Liver (tissue), 9 donors: ENCODE results near the gene HTR3A. TPM values are rescaled to one million over a fixed set of nuclear protein-coding genes. Genes with fewer than 3 reads are reported as not detected.
A peak's percentile ranks its signal among the peaks of the same experiment; 100 is the strongest.

Experiments
- DNase-seq: peaks from one replicate; pipeline ENCODE4 v3.0.0-alpha.2; 2017; ENCODE audit warnings: low spot score
- H3K27ac ChIP-seq, 2 donors: one replicate each; pipeline ENCODE4 v1.7.0; 2013; ENCODE audit warnings: inconsistent platforms in 2 of 2, low read length in 2 of 2, control low read depth in 1 of 2, low read depth in 1 of 2, mild to moderate bottlenecking in 1 of 2
- H3K27me3 ChIP-seq, 4 donors: one replicate each; pipeline versions ENCODE4 v1.6.1 to v1.7.0; 2013; ENCODE audit warnings: low read length in 3 of 4, inconsistent platforms in 1 of 4, mild to moderate bottlenecking in 1 of 4, moderate library complexity in 1 of 4; ENCODE audit not compliant: control insufficient read depth in 4 of 4, insufficient read depth in 4 of 4
- H3K36me3 ChIP-seq, 4 donors: one replicate each; pipeline versions ENCODE4 v1.6.1 to v1.7.0; 2013; ENCODE audit warnings: low read length in 3 of 4, mild to moderate bottlenecking in 3 of 4, low read depth in 1 of 4, moderate library complexity in 1 of 4; ENCODE audit not compliant: control insufficient read depth in 4 of 4, insufficient read depth in 3 of 4
- H3K4me1 ChIP-seq, 4 donors: one replicate each; pipeline versions ENCODE4 v1.6.1 to v1.7.0; 2013; ENCODE audit warnings: low read length in 3 of 4, mild to moderate bottlenecking in 3 of 4, moderate library complexity in 1 of 4; ENCODE audit not compliant: control insufficient read depth in 4 of 4, insufficient read depth in 4 of 4
- H3K4me3 ChIP-seq, 3 donors: one replicate each; pipeline versions ENCODE4 v1.6.1 to v1.7.0; 2013; ENCODE audit warnings: low read length in 3 of 3, control low read depth in 1 of 3, low read depth in 1 of 3, mild to moderate bottlenecking in 1 of 3
- H3K9ac ChIP-seq, 2 donors: one replicate each; pipeline ENCODE4 v1.7.0; 2013; ENCODE audit warnings: low read length in 2 of 2, mild to moderate bottlenecking in 2 of 2, moderate library complexity in 2 of 2, control low read depth in 1 of 2, low read depth in 1 of 2
- H3K9me3 ChIP-seq, 4 donors: one replicate each; pipeline versions ENCODE4 v1.6.1 to v1.7.0; 2013; ENCODE audit warnings: low read length in 3 of 4; ENCODE audit not compliant: control insufficient read depth in 4 of 4
- EGR1 ChIP-seq, 2 donors: IDR thresholded peaks; 2 replicates each; pipeline ENCODE4 v1.6.1; 2016 to 2018; ENCODE audit warnings: antibody characterized with exemption in 2 of 2, low read depth in 2 of 2
- FOXA1 ChIP-seq: IDR thresholded peaks from 2 replicates; pipeline ENCODE4 v1.6.1; 2016; ENCODE audit warnings: antibody characterized with exemption
- FOXA2 ChIP-seq: IDR thresholded peaks from 2 replicates; pipeline ENCODE4 v1.6.1; 2016; ENCODE audit warnings: antibody characterized with exemption
- GABPA ChIP-seq, 2 donors: IDR thresholded peaks in 1 of 2; conservative IDR thresholded peaks in 1 of 2; 2 replicates each; pipeline ENCODE4 v1.6.1; 2016; ENCODE audit warnings: antibody characterized with exemption in 2 of 2, mild to moderate bottlenecking in 1 of 2, moderate library complexity in 1 of 2
- HNF4A ChIP-seq, 2 donors: conservative IDR thresholded peaks; 2 replicates each; pipeline ENCODE4 v1.6.1; 2016; ENCODE audit warnings: antibody characterized with exemption in 2 of 2, mild to moderate bottlenecking in 2 of 2
- HNF4G ChIP-seq: IDR thresholded peaks from 2 replicates; pipeline ENCODE4 v1.6.1; 2016; ENCODE audit warnings: antibody characterized with exemption
- JUND ChIP-seq, 2 donors: IDR thresholded peaks; 2 replicates each; pipeline ENCODE4 v1.6.1; 2016; ENCODE audit warnings: antibody characterized with exemption in 2 of 2
- NR2F2 ChIP-seq: IDR thresholded peaks from 2 replicates; pipeline ENCODE4 v1.6.1; 2016; ENCODE audit warnings: antibody characterized with exemption
- RAD21 ChIP-seq, 2 donors: IDR thresholded peaks; 2 replicates each; pipeline ENCODE4 v1.6.1; 2016; ENCODE audit warnings: antibody characterized with exemption in 2 of 2, mild to moderate bottlenecking in 2 of 2
- RXRA ChIP-seq, 2 donors: IDR thresholded peaks; 2 replicates each; pipeline ENCODE4 v1.6.1; 2017 to 2018; ENCODE audit warnings: antibody characterized with exemption in 2 of 2, mild to moderate bottlenecking in 1 of 2
- SP1 ChIP-seq: IDR thresholded peaks from 2 replicates; pipeline ENCODE4 v1.6.1; 2018; ENCODE audit warnings: antibody characterized with exemption, mild to moderate bottlenecking
- TAF1 ChIP-seq: conservative IDR thresholded peaks from 2 replicates; pipeline ENCODE4 v1.6.1; 2016; ENCODE audit warnings: antibody characterized with exemption, mild to moderate bottlenecking
- YY1 ChIP-seq: IDR thresholded peaks from 2 replicates; pipeline ENCODE4 v1.6.1; 2016; ENCODE audit warnings: antibody characterized with exemption, mild to moderate bottlenecking
- WGBS: extraction: QIAGEN DNeasy Blood & Tissue Kit; methylation state at CpG from one replicate; pipeline ENCODE4 v1.1.7; 2013; 5-methylcytosine and 5-hydroxymethylcytosine counted together
- polyA plus RNA-seq, 2 donors: library from polyadenylated mRNA; stranded (reverse) in 1 of 2; unstranded in 1 of 2; fragments of 200-250 nt in 1 of 2; fragments of >200 nt in 1 of 2; fragmentation: Nextera tagmentation in 1 of 2; extraction: Ambion mirVana in 1 of 2; gene quantifications; one replicate each; pipeline versions ENCODE4 v1.2.1 to v1.2.3, GENCODE V29; 2013 to 2015
- total RNA-seq, 2 donors: library from RNA; depleted of rRNA; stranded (reverse); fragments of >200 nt; gene quantifications; one replicate each; pipeline ENCODE4 v1.2.3, GENCODE V29; 2014
- TF ChIP-seq, protein P1 (sequence below): IDR thresholded peaks from 2 replicates; pipeline ENCODE4 v1.6.1; 2016; ENCODE audit warnings: antibody characterized with exemption, mild to moderate bottlenecking
- TF ChIP-seq, protein P2 (sequence below): fragments of 150-350 bp; IDR thresholded peaks from 2 replicates; pipeline ENCODE4 v1.5.1; 2017; ENCODE audit warnings: improper control_type of control experiment, low read depth, low read length; ENCODE audit not compliant: missing input control
- TF ChIP-seq, protein P3 (sequence below): IDR thresholded peaks from 2 replicates; pipeline ENCODE4 v1.6.1; 2016; ENCODE audit warnings: antibody characterized with exemption
- TF ChIP-seq, protein P4 (sequence below): IDR thresholded peaks from 2 replicates; pipeline ENCODE4 v1.6.1; 2016; ENCODE audit warnings: antibody characterized with exemption
- TF ChIP-seq, protein P5 (sequence below): IDR thresholded peaks from 2 replicates; pipeline ENCODE4 v1.6.1; 2016; ENCODE audit warnings: antibody characterized with exemption
- donor health status: healthy.
- donor health status: healthy.
- donor health status: healthy.
- donor health status: healthy.
- donor health status: healthy.

HTR3A gene
- total and polyA plus RNA-seq, 4 donors: not detected

DNA sequence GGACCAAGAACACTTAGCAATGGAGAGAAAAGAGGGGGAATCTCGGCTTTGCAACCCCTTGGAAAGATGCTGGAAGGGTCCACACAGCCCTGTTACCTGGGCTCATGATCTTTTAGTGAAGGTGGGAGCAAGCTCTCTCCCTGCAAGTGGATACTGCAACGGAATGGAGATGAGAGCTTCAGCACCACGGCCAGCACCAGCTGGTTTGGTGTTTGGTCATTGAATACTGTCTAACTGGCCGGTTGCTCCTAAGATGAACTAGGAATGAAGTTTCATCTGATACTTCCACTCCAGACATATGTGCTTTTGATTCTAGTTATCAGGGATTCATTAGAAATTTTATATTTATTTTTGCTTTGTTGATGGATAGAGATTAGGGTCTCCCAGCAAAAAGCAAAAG is 16.3 kb downstream of the HTR3A start:
- Histone ChIP-seq H3K9me3 (no peaks in the 10 kb centered on the region), H3K36me3 (no peaks in the 10 kb centered on the region), H3K9ac (no peak overlapping the region), H3K4me3 (no peak overlapping the region), H3K27me3 (no peaks in the 10 kb centered on the region), H3K4me1 (peaks cover 0 to 6% (median 2%) of the 10 kb centered on the region in 4 donors), H3K27ac (no peak overlapping the region)
- WGBS: 11% methylated on average over 4 of the region's 4 CpGs
- no peak for TF ChIP-seq FOXA1
- TF ChIP-seq, protein P1, sequence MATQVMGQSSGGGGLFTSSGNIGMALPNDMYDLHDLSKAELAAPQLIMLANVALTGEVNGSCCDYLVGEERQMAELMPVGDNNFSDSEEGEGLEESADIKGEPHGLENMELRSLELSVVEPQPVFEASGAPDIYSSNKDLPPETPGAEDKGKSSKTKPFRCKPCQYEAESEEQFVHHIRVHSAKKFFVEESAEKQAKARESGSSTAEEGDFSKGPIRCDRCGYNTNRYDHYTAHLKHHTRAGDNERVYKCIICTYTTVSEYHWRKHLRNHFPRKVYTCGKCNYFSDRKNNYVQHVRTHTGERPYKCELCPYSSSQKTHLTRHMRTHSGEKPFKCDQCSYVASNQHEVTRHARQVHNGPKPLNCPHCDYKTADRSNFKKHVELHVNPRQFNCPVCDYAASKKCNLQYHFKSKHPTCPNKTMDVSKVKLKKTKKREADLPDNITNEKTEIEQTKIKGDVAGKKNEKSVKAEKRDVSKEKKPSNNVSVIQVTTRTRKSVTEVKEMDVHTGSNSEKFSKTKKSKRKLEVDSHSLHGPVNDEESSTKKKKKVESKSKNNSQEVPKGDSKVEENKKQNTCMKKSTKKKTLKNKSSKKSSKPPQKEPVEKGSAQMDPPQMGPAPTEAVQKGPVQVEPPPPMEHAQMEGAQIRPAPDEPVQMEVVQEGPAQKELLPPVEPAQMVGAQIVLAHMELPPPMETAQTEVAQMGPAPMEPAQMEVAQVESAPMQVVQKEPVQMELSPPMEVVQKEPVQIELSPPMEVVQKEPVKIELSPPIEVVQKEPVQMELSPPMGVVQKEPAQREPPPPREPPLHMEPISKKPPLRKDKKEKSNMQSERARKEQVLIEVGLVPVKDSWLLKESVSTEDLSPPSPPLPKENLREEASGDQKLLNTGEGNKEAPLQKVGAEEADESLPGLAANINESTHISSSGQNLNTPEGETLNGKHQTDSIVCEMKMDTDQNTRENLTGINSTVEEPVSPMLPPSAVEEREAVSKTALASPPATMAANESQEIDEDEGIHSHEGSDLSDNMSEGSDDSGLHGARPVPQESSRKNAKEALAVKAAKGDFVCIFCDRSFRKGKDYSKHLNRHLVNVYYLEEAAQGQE: peak; percentile 99
- TF ChIP-seq, protein P2, sequence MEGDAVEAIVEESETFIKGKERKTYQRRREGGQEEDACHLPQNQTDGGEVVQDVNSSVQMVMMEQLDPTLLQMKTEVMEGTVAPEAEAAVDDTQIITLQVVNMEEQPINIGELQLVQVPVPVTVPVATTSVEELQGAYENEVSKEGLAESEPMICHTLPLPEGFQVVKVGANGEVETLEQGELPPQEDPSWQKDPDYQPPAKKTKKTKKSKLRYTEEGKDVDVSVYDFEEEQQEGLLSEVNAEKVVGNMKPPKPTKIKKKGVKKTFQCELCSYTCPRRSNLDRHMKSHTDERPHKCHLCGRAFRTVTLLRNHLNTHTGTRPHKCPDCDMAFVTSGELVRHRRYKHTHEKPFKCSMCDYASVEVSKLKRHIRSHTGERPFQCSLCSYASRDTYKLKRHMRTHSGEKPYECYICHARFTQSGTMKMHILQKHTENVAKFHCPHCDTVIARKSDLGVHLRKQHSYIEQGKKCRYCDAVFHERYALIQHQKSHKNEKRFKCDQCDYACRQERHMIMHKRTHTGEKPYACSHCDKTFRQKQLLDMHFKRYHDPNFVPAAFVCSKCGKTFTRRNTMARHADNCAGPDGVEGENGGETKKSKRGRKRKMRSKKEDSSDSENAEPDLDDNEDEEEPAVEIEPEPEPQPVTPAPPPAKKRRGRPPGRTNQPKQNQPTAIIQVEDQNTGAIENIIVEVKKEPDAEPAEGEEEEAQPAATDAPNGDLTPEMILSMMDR: no peak
- no peak for TF ChIP-seq GABPA (IDR thresholded peaks at IDR 0.05 in 1 of 2, conservative IDR thresholded peaks at IDR 0.05 in 1 of 2)
- no peak for TF ChIP-seq EGR1 (IDR thresholded peaks at IDR 0.05; ENCODE audit: low read depth in 2 of 2)
- DNase-seq: peak; percentile 46

DNA sequence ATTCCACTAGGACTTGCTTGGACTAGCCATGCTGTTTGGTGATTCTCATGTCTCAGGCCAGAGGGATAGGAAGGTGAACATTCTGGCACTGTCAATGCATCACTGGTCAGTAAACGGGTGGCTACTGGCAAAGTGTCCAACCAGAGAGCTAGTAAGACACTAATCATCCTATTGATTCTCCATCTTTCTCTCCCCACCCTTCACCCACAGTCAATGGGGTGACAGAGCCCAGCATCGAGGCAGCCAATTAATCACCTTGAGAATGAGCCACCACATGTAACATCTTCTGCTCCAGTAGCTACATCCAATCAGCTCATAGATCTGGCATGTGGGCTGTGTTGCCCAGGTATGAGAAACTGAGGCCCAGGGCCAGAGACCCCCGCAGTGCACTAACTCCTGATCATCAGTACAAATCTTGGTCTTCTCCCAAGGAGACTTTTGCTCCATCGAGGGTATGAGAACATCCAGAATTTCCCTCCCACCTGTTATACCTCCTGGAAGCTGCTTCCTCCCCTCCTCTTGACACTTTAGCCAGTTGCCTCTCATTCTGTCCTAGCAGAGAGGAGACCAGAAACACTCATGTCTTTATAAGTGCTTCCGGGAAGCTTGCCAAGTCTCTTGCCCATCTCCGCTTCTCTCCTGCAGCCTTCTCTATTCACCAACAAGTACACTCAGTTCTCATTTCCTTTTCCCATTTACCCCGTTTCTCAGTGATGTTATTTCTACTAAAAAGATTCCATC is 17.0 kb downstream of the HTR3A start:
- no peaks in the 10 kb centered on the region for H3K27me3 ChIP-seq

More for the DNA sequence above, 17.0 kb downstream of the HTR3A start:
- DNase-seq: no peak
- Histone ChIP-seq H3K9me3 (no peaks in the 10 kb centered on the region), H3K9ac (no peak overlapping the region), H3K36me3 (no peaks in the 10 kb centered on the region), H3K27ac (no peak overlapping the region), H3K4me1 (peaks cover 0 to 6% (median 2%) of the 10 kb centered on the region in 4 donors), H3K4me3 (no peak overlapping the region)
- 60% methylated on average over 7 of the region's 7 CpGs for WGBS
- TF ChIP-seq RAD21 (IDR thresholded peaks at IDR 0.05): no peak
- no peak for TF ChIP-seq FOXA1
- TF ChIP-seq SP1: no peak
- TF ChIP-seq, protein P3, sequence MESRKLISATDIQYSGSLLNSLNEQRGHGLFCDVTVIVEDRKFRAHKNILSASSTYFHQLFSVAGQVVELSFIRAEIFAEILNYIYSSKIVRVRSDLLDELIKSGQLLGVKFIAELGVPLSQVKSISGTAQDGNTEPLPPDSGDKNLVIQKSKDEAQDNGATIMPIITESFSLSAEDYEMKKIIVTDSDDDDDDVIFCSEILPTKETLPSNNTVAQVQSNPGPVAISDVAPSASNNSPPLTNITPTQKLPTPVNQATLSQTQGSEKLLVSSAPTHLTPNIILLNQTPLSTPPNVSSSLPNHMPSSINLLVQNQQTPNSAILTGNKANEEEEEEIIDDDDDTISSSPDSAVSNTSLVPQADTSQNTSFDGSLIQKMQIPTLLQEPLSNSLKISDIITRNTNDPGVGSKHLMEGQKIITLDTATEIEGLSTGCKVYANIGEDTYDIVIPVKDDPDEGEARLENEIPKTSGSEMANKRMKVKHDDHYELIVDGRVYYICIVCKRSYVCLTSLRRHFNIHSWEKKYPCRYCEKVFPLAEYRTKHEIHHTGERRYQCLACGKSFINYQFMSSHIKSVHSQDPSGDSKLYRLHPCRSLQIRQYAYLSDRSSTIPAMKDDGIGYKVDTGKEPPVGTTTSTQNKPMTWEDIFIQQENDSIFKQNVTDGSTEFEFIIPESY: no peak
- TF ChIP-seq, protein P2: no peak
- TF ChIP-seq, protein P4, sequence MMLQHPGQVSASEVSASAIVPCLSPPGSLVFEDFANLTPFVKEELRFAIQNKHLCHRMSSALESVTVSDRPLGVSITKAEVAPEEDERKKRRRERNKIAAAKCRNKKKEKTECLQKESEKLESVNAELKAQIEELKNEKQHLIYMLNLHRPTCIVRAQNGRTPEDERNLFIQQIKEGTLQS: no peak
- TF ChIP-seq, protein P5, sequence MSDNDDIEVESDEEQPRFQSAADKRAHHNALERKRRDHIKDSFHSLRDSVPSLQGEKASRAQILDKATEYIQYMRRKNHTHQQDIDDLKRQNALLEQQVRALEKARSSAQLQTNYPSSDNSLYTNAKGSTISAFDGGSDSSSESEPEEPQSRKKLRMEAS: no peak
- TF ChIP-seq HNF4A (conservative IDR thresholded peaks at IDR 0.05): no peak
- TF ChIP-seq NR2F2: no peak
- TF ChIP-seq, protein P1: no peak
- no peak for TF ChIP-seq RXRA (IDR thresholded peaks at IDR 0.05)
- no peak for TF ChIP-seq FOXA2
- TF ChIP-seq YY1: no peak
- TF ChIP-seq TAF1: no peak
- no peak for TF ChIP-seq JUND (IDR thresholded peaks at IDR 0.05)
- no peak for TF ChIP-seq HNF4G
